Activated CD8-positive, alpha-beta T cell treated with anti-CD3 and anti-CD28 coated beads for 36 hours (primary cell): ENCODE results near the gene PRDM5. TPM values are rescaled to one million over a fixed set of nuclear protein-coding genes. Genes with fewer than 3 reads are reported as not detected.

Source experiments
- ATAC-seq: fragments of 200-7000 bp; cut with Tn5 transposase; one replicate; pipeline ENCODE4 v1.10.0; 2021; ENCODE audit warnings: mild to moderate bottlenecking, moderate library complexity
- CTCF ChIA-PET: fragments of 350-600 bp; sonication (Branson Sonifier 250); formaldehyde crosslinking; loops from one replicate; lab custom pipeline; 2021; ENCODE audit warnings: antibody characterized with exemption; lab: Charles Lee
- POLR2A ChIA-PET: fragments of 350-600 bp; sonication (Branson Sonifier 250); formaldehyde crosslinking; loops from one replicate; lab custom pipeline; 2021; ENCODE audit warnings: antibody characterized with exemption; lab: Charles Lee
- DNase-seq: peaks from one replicate; pipeline ENCODE4 v3.0.0-alpha.2; 2020
- H3K27ac Mint-ChIP-seq: one replicate; pipeline ENCODE4 v1.8.0; 2021; ENCODE audit warnings: mild to moderate bottlenecking, mixed read lengths
- H3K27me3 Mint-ChIP-seq: one replicate; pipeline ENCODE4 v1.8.0; 2021; ENCODE audit warnings: mixed read lengths
- H3K36me3 Mint-ChIP-seq: one replicate; pipeline ENCODE4 v1.8.0; 2021; ENCODE audit warnings: low read depth, mixed read lengths
- H3K4me1 Mint-ChIP-seq: one replicate; pipeline ENCODE4 v1.8.0; 2021; ENCODE audit warnings: low read depth, mixed read lengths
- H3K4me3 Mint-ChIP-seq: one replicate; pipeline ENCODE4 v1.8.0; 2021; ENCODE audit warnings: mild to moderate bottlenecking, moderate library complexity, mixed read lengths
- H3K9me3 Mint-ChIP-seq: one replicate; pipeline ENCODE4 v1.8.0; 2021; ENCODE audit warnings: mixed read lengths
- intact Hi-C: fragments of 100-400 bp; cut with micrococcal nuclease; formaldehyde crosslinking; loops from one replicate; pipeline ENCODE4 v1.10.0; 2022
- total RNA-seq, 2 experiments: library from RNA; stranded (reverse); gene quantifications; one replicate each; pipeline ENCODE4 v1.2.3, GENCODE V29; 2021
- TF ChIP-seq, protein P1 (sequence below): fragments of 200-600 bp; IDR thresholded peaks from one replicate; pipeline ENCODE4 v1.8.0; 2022; ENCODE audit warnings: antibody characterized with exemption, mild to moderate bottlenecking

PRDM5 gene
- total RNA-seq, 2 experiments from 2014 or later, result 0.51 to 0.52 TPM

DNA sequence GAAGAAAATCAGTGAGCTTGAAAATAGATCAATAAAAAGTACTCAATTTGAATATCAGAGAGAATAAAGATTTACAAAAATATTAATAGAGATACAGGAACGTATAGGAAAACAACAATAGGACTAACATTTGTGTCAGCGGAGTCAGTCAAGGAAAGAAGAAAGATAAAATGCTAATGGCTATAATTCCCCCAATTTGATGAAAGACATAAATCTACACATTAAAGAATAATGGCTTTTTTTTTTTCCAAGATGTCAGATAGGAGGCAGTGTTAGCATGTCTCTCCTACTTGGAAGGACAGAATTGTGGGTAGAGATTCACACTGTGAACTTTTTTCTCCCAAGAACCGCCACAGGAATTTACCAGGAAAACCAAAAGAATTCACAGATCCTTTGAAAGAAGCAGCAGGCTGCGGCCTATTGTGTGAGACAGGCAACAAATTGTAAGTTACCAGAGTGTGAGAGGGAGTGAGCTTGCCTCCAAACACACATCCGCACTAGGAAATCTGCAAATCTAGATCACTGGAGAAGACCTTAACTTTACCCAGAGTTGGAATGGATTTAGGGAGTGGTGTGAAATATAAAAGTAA lies 249.9 kb downstream of the PRDM5 start:
- TF ChIP-seq, protein P1, sequence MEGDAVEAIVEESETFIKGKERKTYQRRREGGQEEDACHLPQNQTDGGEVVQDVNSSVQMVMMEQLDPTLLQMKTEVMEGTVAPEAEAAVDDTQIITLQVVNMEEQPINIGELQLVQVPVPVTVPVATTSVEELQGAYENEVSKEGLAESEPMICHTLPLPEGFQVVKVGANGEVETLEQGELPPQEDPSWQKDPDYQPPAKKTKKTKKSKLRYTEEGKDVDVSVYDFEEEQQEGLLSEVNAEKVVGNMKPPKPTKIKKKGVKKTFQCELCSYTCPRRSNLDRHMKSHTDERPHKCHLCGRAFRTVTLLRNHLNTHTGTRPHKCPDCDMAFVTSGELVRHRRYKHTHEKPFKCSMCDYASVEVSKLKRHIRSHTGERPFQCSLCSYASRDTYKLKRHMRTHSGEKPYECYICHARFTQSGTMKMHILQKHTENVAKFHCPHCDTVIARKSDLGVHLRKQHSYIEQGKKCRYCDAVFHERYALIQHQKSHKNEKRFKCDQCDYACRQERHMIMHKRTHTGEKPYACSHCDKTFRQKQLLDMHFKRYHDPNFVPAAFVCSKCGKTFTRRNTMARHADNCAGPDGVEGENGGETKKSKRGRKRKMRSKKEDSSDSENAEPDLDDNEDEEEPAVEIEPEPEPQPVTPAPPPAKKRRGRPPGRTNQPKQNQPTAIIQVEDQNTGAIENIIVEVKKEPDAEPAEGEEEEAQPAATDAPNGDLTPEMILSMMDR, result no peak
- ChIA-PET POLR2A (interaction anchor here (0.6 kb wide), 1 partner anchor 237 kb away, joined by 3 read pairs; no protein-coding TSS in a partner anchor), CTCF (no interaction called here)
- Mint-ChIP-seq H3K4me1 (no peaks in the 10 kb centered on the region), H3K27ac (no peak overlapping the region), H3K36me3 (peaks cover 1% of the 10 kb centered on the region), H3K27me3 (peaks cover 7% of the 10 kb centered on the region), H3K4me3 (no peak overlapping the region), H3K9me3 (peaks cover 8% of the 10 kb centered on the region)
- ATAC-seq (no peak), DNase-seq (no peak)
- intact Hi-C loops, result no loop called here

DNA sequence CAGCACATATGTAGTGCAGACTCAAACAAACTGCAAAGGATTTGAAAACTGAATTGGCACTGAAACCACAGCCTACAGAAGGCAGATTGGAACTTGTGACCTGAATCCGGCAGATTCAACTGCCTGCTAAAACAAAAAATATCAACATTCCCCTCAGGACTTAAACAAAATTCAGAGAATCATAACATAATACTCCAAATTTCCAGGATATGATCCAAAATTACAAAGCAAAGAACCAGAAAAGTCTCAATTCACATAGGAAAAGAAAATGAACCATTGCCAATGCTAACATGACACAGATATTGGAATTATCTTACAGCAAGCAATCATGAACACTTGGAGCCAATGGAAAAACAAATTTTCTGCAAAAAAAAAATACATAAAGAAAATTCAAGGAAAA lies 250.4 kb downstream of the PRDM5 start:
- no peak overlapping the region for H3K4me3 Mint-ChIP-seq
- H3K9me3 Mint-ChIP-seq, result peaks cover 8% of the 10 kb centered on the region
- H3K27ac Mint-ChIP-seq, result no peak overlapping the region
- no peaks in the 10 kb centered on the region for H3K4me1 Mint-ChIP-seq
- peaks cover 2% of the 10 kb centered on the region for H3K27me3 Mint-ChIP-seq
- CTCF ChIA-PET, result no interaction called here
- intact Hi-C loops, result no loop called here
- DNase-seq (no peak), ATAC-seq (no peak)
- TF ChIP-seq, protein P1, result no peak
- POLR2A ChIA-PET, result interaction anchor here (0.6 kb wide), 1 partner anchor 237 kb away, joined by 3 read pairs; no protein-coding TSS in a partner anchor
- H3K36me3 Mint-ChIP-seq, result peaks cover 1% of the 10 kb centered on the region

DNA sequence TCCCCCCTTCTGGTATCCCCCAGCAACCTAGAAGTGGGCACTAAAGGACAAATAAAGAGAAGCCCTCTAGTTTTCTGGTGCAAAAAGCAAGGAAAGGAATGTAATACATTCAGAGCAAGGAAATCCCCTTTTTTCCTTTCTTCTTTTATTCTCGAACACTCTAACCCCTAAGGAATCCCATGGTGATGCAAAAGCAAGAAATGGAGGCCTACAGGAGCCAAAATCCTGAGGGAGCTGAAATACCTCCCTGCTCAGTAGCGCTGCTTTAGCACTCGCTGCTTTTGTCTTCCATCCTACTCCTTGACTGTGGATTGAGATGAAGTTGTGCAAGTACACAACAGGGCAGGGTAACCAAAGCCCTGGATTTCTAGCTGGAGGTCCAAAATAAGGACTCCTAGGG lies 251.0 kb downstream of the PRDM5 start:
- ChIA-PET CTCF (no interaction called here), POLR2A (no interaction called here)
- TF ChIP-seq, protein P1, result no peak
- Mint-ChIP-seq H3K27me3 (peaks cover 1% of the 10 kb centered on the region), H3K9me3 (peaks cover 8% of the 10 kb centered on the region), H3K27ac (no peak overlapping the region), H3K36me3 (peaks cover 1% of the 10 kb centered on the region), H3K4me3 (no peak overlapping the region), H3K4me1 (no peaks in the 10 kb centered on the region)
- no peak for ATAC-seq
- no peak for DNase-seq
- intact Hi-C loops, result no loop called here

DNA sequence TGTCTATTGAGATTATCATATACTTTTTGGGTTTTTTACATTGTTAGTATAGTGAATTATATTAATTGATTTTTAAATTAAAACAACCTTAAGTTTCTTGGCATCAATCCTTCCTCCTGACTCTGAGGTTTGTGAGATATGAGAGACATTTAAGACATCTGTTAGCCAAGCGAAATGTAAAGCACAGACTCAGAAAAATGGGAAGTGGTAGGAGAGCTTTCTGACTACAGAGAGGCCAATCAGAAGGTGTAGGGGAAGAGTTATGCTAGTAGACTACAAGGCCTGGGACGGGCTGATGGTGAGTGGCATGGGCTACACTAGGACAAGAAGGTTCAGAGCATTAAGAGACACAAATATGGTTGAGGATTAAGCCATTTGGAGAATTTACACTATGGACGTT lies 255.4 kb downstream of the PRDM5 start:
- Mint-ChIP-seq H3K4me3 (no peak overlapping the region), H3K36me3 (peaks cover under 1% of the 10 kb centered on the region), H3K4me1 (no peaks in the 10 kb centered on the region), H3K9me3 (peaks cover 4% of the 10 kb centered on the region), H3K27me3 (no peaks in the 10 kb centered on the region), H3K27ac (no peak overlapping the region)
- intact Hi-C loops, result no loop called here
- ChIA-PET CTCF (no interaction called here), POLR2A (no interaction called here)
- DNase-seq (no peak), ATAC-seq (no peak)
- TF ChIP-seq, protein P1, result no peak

DNA sequence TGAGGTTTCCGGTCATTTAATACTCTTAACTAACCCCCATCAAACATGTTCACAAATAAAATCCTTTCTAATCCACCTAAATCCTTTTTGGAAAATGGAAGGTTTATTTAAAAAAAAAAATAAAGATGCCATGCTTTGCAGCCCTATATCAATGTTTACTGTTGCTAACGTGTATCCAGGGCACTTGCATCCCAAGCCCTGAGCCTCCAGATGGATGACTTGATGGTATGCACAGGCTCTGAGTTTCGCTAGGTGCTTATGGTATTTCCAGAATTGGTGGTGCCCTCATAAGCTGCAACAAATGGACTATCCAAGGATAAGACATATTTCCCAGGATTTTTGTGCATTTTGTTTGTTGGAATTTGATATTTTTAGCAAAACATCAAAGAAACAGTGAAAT lies 257.7 kb downstream of the PRDM5 start:
- no peak for DNase-seq
- Mint-ChIP-seq H3K9me3 (no peaks in the 10 kb centered on the region), H3K4me3 (no peak overlapping the region), H3K36me3 (no peaks in the 10 kb centered on the region), H3K27me3 (no peaks in the 10 kb centered on the region), H3K4me1 (no peaks in the 10 kb centered on the region), H3K27ac (no peak overlapping the region)
- ChIA-PET CTCF (interaction anchor here (1.0 kb wide), 1 partner anchor 509 kb away, joined by 3 read pairs; no protein-coding TSS in a partner anchor), POLR2A (no interaction called here)
- ATAC-seq, result no peak
- intact Hi-C loops, result no loop called here
- TF ChIP-seq, protein P1, result no peak
